Measurements from ENCODE around the gene ACSL1. TPM values are rescaled to one million over a fixed set of nuclear protein-coding genes. Genes with fewer than 3 reads are reported as not detected.

Gene ACSL1
- total RNA-seq, 1 experiment from 2014 or later = 12.5 TPM

DNA sequence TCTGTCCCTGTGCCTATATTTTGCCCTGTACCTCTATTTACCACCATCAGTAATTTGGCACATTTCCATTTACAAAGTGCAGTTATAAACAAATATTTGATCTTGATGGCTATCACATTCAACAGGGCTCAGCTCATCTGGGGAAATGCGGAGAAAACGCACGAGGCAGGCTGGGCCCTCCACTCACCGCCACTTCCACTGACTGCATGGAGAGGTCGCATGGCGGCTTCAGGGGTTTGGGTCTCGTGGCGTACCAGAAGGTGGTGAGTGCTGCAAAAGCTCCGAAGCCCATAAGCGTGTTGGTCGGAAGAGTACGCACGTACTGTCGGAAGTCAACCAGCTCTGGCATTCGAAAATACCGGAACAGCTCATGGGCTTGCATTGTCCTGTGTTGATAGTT is 22.6 kb downstream of the ACSL1 start (continued):
- TF ChIP-seq ZFX (IDR thresholded peaks at IDR 0.05) (no peak), EZH2 (IDR thresholded peaks at IDR 0.05) (no peak), FOSL1 (IDR thresholded peaks at IDR 0.05; ENCODE audit: low read depth) (no peak), TCF7L2 (IDR thresholded peaks at IDR 0.05; ENCODE audit: borderline replicate concordance, extremely low read depth, insufficient read depth, insufficient read length) (no peak)

- Histone ChIP-seq H3K9me3 (ENCODE audit: control insufficient read depth in 1 of 2, insufficient read depth in 1 of 2, low read depth in 1 of 2, low read length in 2 of 2) (no peaks in the 10 kb centered on the region), H3K36me3 (ENCODE audit: control insufficient read depth in 1 of 2, insufficient read depth in 2 of 2, low read length in 2 of 2) (no peaks in the 10 kb centered on the region), H2AFZ (ENCODE audit: low read depth, low read length, poor library complexity, severe bottlenecking) (no peak overlapping the region), H3K27me3 (ENCODE audit: insufficient read depth, low read length) (no peaks in the 10 kb centered on the region), H3K4me2 (ENCODE audit: low read length) (no peak overlapping the region), H3K9ac (ENCODE audit: low read length) (no peak overlapping the region), H3K4me3 (replicated peaks in 1 of 2; ENCODE audit: low read depth in 1 of 2, low read length in 2 of 2) (no peak overlapping the region), H3K9me2 (ENCODE audit: insufficient read depth) (no peaks in the 10 kb centered on the region), H3K4me1 (ENCODE audit: control insufficient read depth in 1 of 2, insufficient read depth in 2 of 2, low read length in 2 of 2) (peaks cover 17 to 19% of the 10 kb centered on the region in 2 experiments), H3K27ac (ENCODE audit: low read depth, low read length) (no peak overlapping the region), H4K20me1 (ENCODE audit: insufficient read depth) (no peaks in the 10 kb centered on the region), H3K79me2 (ENCODE audit: insufficient read depth, low read length) (no peaks in the 10 kb centered on the region)
- intact Hi-C loops (cut with micrococcal nuclease) = no loop called here
- CTCF ChIA-PET = no interaction called here
- TF ChIP-seq POLR2AphosphoS5 (IDR thresholded peaks at IDR 0.05; ENCODE audit: low read depth, low read length) (no peak), ATF3 (IDR thresholded peaks at IDR 0.05) (no peak), ELF1 (IDR thresholded peaks at IDR 0.05; ENCODE audit: borderline replicate concordance, low read depth) (no peak), SP1 (IDR thresholded peaks at IDR 0.05; ENCODE audit: low read depth) (no peak), EGR1 (IDR thresholded peaks at IDR 0.05; ENCODE audit: low read depth) (no peak), RAD21 (IDR thresholded peaks at IDR 0.05; ENCODE audit: low read depth) (no peak), YY1 (IDR thresholded peaks at IDR 0.05; ENCODE audit: extremely low read depth, insufficient replicate concordance, low read depth, low read length) (no peak), EZH2phosphoT487 (IDR thresholded peaks at IDR 0.05; ENCODE audit: borderline replicate concordance) (no peak), ZFX (IDR thresholded peaks at IDR 0.05) (no peak), ZNF274 (IDR thresholded peaks at IDR 0.05; ENCODE audit: low read depth, low read length) (no peak), EZH2 (IDR thresholded peaks at IDR 0.05) (no peak), SRF (IDR thresholded peaks at IDR 0.05; ENCODE audit: low read depth) (no peak)
- TF ChIP-seq, protein P1, sequence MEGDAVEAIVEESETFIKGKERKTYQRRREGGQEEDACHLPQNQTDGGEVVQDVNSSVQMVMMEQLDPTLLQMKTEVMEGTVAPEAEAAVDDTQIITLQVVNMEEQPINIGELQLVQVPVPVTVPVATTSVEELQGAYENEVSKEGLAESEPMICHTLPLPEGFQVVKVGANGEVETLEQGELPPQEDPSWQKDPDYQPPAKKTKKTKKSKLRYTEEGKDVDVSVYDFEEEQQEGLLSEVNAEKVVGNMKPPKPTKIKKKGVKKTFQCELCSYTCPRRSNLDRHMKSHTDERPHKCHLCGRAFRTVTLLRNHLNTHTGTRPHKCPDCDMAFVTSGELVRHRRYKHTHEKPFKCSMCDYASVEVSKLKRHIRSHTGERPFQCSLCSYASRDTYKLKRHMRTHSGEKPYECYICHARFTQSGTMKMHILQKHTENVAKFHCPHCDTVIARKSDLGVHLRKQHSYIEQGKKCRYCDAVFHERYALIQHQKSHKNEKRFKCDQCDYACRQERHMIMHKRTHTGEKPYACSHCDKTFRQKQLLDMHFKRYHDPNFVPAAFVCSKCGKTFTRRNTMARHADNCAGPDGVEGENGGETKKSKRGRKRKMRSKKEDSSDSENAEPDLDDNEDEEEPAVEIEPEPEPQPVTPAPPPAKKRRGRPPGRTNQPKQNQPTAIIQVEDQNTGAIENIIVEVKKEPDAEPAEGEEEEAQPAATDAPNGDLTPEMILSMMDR (IDR thresholded peaks at IDR 0.05 in 2 of 3, conservative IDR thresholded peaks at IDR 0.05 in 1 of 3; ENCODE audit: borderline replicate concordance in 1 of 3, insufficient read depth in 1 of 3, low read depth in 2 of 3, low read length in 2 of 3) = no peak
- TF ChIP-seq, protein P2, sequence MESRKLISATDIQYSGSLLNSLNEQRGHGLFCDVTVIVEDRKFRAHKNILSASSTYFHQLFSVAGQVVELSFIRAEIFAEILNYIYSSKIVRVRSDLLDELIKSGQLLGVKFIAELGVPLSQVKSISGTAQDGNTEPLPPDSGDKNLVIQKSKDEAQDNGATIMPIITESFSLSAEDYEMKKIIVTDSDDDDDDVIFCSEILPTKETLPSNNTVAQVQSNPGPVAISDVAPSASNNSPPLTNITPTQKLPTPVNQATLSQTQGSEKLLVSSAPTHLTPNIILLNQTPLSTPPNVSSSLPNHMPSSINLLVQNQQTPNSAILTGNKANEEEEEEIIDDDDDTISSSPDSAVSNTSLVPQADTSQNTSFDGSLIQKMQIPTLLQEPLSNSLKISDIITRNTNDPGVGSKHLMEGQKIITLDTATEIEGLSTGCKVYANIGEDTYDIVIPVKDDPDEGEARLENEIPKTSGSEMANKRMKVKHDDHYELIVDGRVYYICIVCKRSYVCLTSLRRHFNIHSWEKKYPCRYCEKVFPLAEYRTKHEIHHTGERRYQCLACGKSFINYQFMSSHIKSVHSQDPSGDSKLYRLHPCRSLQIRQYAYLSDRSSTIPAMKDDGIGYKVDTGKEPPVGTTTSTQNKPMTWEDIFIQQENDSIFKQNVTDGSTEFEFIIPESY (IDR thresholded peaks at IDR 0.05; ENCODE audit: extremely low read depth, insufficient replicate concordance, low read length) = no peak
- TF ChIP-seq, protein P3, sequence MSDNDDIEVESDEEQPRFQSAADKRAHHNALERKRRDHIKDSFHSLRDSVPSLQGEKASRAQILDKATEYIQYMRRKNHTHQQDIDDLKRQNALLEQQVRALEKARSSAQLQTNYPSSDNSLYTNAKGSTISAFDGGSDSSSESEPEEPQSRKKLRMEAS (IDR thresholded peaks at IDR 0.05) = no peak
- DNase-seq (ENCODE audit: low read depth, low spot score) = no peak
- BruUV-seq (replicated peaks) = no TSS peak
- RAD21 ChIA-PET (ENCODE audit: low non-redundant PET in 1 of 2, low total read pairs in 2 of 2, uncharacterized antibody in 2 of 2, unreplicated experiment in 2 of 2) = no interaction called here
- POLR2A ChIA-PET = no interaction called here
- ATAC-seq = no peak
Measured at GRCh38 chr4:184802697-184803015, 23.1 kb downstream of the ACSL1 start.
